GM18909 (cell line): ENCODE results near the gene WFIKKN2.
"Not testable (repeated sequence)": the region's sequence is repeated elsewhere in the genome, so short reads cannot be mapped to it uniquely, and the experiment has no call there.

Experiments used
- ATAC-seq: cut with Tn5 transposase; IDR thresholded peaks from one replicate; pipeline ENCODE4 v1.9.1; 2021; ENCODE audit warnings: mild to moderate bottlenecking; ENCODE audit not compliant: unreplicated experiment, poor library complexity

Gene WFIKKN2

GRCh38 chr17:50850640-50851039, 15.3 kb downstream of the WFIKKN2 start:
- ATAC-seq = no peak

GRCh38 chr17:50853015-50853615, 17.7 kb downstream of the WFIKKN2 start:
- no peak for ATAC-seq

DNA sequence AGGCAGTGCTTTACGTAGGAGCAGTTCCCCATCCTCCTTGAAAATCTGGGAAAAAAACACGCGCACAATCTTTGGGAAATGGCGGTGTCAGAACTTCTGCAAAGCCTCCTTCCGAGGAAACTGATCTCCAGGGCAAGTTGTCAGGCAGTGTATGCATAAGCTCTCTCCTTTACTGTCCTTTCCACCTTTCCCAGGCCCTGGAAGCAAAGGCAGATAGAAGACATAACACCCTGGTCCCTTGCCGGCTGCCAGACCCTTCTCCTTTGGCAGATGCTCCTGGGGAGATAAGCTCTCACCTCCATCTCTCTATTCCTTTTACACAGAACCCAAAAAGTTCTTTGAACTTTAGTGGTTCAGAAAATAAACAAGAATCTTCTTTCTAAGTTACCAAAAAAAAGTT, 18.4 kb downstream of the WFIKKN2 start:
- no peak for ATAC-seq

GRCh38 chr17:50855708-50856330, 20.4 kb downstream of the WFIKKN2 start:
- no peak for ATAC-seq

- ATAC-seq = no peak
These were observed 21.0 kb downstream of the WFIKKN2 start for GRCh38 chr17:50856431-50856830.

DNA sequence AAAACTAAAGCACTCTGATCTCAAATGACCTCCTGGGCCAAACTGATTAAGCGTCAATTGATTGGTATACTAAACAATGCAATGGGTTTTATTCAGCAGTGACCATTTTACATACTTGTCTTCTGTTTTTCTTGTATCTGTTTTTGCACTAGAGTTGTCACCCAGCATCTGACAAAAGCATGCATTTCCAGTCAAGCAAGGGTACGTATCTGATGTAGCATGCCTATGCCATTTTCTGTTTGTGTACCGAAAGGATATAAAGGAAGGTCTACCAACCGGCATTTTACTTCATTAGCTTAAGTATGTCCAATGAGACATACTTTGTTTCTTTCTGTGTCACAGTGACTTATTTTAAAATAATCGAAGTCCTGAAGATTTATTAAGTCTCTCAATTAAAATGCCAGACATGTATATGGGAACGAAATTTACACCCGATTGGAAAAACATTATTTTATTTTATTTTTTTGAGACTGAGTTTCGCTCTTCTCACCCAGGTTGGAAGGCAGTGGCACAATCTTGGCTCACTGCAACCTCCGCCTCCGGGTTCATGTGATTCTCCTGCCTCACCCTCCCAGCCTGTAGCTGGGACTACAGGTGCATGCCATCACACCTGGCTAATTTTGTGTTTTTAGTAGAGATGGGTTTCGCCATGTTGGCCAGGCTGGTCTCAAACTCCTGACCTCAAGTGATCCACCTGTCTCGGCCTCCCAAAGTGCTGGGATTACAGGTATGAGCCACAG, 23.3 kb downstream of the WFIKKN2 start:
- ATAC-seq = no peak

- not testable (repeated sequence) for ATAC-seq
These were observed 24.3 kb downstream of the WFIKKN2 start for GRCh38 chr17:50859727-50860126.

DNA sequence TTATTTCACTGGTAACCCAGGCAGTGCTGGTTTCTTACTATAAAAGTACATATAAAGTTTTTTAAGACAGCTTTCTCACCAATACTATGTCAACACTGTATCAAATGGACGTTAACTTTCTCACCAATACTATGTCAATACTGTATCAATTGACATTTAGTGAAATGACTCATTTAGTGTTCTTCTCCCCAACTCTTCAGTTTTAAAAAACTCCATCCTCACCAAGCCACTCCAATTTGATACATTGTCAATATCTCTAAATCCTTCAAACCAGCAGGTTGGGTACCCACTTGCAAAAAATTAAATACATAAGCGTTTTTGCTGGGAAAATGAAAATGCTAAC, 25.9 kb downstream of the WFIKKN2 start:
- ATAC-seq = no peak

GRCh38 chr17:50861822-50862528, 26.6 kb downstream of the WFIKKN2 start:
- no peak for ATAC-seq

- no peak for ATAC-seq
These were observed 27.9 kb downstream of the WFIKKN2 start for GRCh38 chr17:50863221-50863843.

GRCh38 chr17:50863931-50864330, 28.5 kb downstream of the WFIKKN2 start:
- no peak for ATAC-seq

- no peak for ATAC-seq
These were observed 29.3 kb downstream of the WFIKKN2 start for GRCh38 chr17:50864747-50865059.

GRCh38 chr17:50865060-50865867, 29.9 kb downstream of the WFIKKN2 start:
- ATAC-seq = peak; percentile 9

GRCh38 chr17:50865868-50866260, 30.5 kb downstream of the WFIKKN2 start:
- ATAC-seq = no peak

GRCh38 chr17:50866261-50866949, 31.0 kb downstream of the WFIKKN2 start, which contains the start of gene TOB1:
TSS of gene TOB1 (minus strand) at chr17:50866354. CDS start at chr17:50864017, 2,337 bp downstream.
- ATAC-seq = peak; percentile 75

DNA sequence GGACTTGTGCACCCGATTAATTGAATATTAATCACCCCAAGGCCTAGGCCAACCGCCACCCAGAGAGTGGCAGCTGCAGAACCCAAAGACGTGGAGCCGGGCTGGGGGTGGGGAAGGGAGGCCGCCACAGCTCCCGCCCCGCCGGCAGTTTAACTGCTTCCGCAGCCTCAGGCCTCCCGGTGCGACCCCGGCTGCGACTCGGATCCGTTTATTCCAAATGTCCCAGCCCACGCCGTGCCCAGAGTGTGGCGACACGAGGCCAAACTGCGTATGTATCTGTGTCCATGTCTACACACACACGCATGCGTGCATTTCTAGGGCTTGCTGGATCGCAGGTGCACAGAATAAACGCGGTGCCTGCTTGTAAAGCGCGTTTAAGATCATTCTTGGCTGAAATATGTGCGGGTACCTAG, 31.6 kb downstream of the WFIKKN2 start:
- peak; percentile 18 for ATAC-seq

GRCh38 chr17:50867363-50868139, 32.2 kb downstream of the WFIKKN2 start:
- ATAC-seq = peak; percentile 43

DNA sequence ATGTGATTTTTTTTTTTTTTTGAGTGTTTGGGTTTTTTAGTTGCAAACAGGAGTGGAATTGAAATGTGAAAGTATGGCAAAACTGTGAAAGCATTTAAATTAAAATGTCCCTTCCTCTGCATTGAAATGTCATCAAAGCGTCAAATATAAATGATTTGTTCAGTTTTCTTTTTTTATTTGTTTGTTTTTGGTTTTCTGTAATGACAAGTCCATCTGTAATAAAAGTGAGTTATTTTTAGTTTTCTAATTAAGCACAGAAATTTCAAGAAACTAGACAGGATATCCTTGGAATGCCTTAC, 32.7 kb downstream of the WFIKKN2 start:
- ATAC-seq = no peak

- ATAC-seq = no peak
These were observed 33.2 kb downstream of the WFIKKN2 start for GRCh38 chr17:50868602-50869001.
